BJ (cell line): ENCODE results near the gene EHBP1. TPM values are rescaled to one million over a fixed set of nuclear protein-coding genes. Genes with fewer than 3 reads are reported as not detected.
"Not testable (repeated sequence)": the region's sequence is repeated elsewhere in the genome, so short reads cannot be mapped to it uniquely, and the experiment has no call there.

Source experiments
- CTCF ChIA-PET: fragments of 350-600 bp; formaldehyde crosslinking; extraction: SDS; loops from one replicate; lab custom pipeline; 2021; ENCODE audit warnings: antibody characterized with exemption, inconsistent platforms; lab: Yijun Ruan, JAX
- POLR2A ChIA-PET: fragments of 300-600 bp; sonication (Branson Sonifier 250); formaldehyde crosslinking; extraction: SDS; loops from one replicate; lab custom pipeline; 2021; ENCODE audit warnings: antibody characterized with exemption; lab: Charles Lee
- DNase-seq: peaks from one replicate; pipeline ENCODE4 v3.0.0-alpha.2; 2011; ENCODE audit warnings: low read depth
- H3K27me3 ChIP-seq: 2 replicates; pipeline ENCODE4 v1.6.0; 2011; ENCODE audit warnings: low read length; ENCODE audit not compliant: control insufficient read depth, insufficient read depth
- H3K36me3 ChIP-seq: 2 replicates; pipeline ENCODE4 v1.5.1; 2011; ENCODE audit warnings: low read length; ENCODE audit not compliant: control insufficient read depth, insufficient read depth
- H3K4me3 ChIP-seq: 2 replicates; pipeline ENCODE4 v1.5.1; 2011; ENCODE audit warnings: low read depth, mild to moderate bottlenecking, control low read depth, low read length
- polyA plus RNA-seq: library from polyadenylated mRNA; depleted of rRNA; stranded (reverse); fragments of >200 nt; gene quantifications from 2 replicates; pipeline ENCODE4 v1.2.3, GENCODE V29; 2011
- TF ChIP-seq, protein P1 (sequence below): IDR thresholded peaks from 2 replicates; pipeline ENCODE4 v1.5.1; 2011; ENCODE audit warnings: low read depth, mild to moderate bottlenecking, control low read depth, inconsistent platforms, low read length, moderate library complexity; ENCODE audit not compliant: insufficient read depth

EHBP1 gene
- polyA plus RNA-seq, 1 experiment, result 43.8 TPM

DNA sequence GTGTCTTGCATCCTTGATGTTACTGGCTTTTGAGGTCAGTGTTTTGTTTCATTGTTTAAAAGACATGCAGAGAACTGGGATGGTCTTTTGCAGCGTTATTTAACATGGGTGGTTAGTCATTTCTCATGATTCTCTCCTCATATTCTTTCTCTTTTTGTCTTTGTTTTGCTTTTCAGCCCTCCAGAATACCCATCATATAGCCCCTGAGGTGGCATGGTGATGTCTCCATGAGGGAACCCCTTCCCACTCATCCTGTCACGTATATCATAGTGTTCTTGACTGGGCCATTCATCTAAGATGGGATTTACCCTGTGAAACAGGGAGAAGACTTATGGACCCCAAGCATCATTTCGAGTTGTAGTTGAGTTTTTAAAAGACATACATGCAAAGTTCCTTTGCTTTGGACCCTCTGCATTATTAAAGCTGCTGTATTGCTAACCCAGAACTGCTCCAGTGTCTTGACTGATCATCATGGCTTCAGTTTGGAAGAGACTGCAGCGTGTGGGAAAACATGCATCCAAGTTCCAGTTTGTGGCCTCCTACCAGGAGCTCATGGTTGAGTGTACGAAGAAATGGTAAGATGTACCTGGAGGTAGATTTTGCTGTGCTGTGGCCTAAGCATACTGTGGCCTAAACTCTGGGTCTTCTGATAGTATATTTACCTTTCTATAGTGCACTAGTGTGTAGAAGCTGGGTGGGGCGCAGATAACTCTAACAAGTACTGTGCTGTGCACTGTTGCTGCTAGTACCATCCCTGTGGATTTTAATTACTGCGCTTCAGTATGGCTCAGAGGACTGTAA lies 1.4 kb downstream of the EHBP1 start:
- TF ChIP-seq, protein P1, sequence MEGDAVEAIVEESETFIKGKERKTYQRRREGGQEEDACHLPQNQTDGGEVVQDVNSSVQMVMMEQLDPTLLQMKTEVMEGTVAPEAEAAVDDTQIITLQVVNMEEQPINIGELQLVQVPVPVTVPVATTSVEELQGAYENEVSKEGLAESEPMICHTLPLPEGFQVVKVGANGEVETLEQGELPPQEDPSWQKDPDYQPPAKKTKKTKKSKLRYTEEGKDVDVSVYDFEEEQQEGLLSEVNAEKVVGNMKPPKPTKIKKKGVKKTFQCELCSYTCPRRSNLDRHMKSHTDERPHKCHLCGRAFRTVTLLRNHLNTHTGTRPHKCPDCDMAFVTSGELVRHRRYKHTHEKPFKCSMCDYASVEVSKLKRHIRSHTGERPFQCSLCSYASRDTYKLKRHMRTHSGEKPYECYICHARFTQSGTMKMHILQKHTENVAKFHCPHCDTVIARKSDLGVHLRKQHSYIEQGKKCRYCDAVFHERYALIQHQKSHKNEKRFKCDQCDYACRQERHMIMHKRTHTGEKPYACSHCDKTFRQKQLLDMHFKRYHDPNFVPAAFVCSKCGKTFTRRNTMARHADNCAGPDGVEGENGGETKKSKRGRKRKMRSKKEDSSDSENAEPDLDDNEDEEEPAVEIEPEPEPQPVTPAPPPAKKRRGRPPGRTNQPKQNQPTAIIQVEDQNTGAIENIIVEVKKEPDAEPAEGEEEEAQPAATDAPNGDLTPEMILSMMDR, result no peak
- H3K36me3 ChIP-seq, result peaks cover 1% of the 10 kb centered on the region; the same call in 1 of the 2 replicates
- ChIA-PET POLR2A (no interaction called here), CTCF (interaction anchor here (1.9 kb wide), 1 partner anchor 249 kb away, joined by 6 read pairs; no protein-coding TSS in a partner anchor)
- H3K27me3 ChIP-seq, result no peaks in the 10 kb centered on the region
- no peak for DNase-seq
- H3K4me3 ChIP-seq, result peak overlapping the region; percentile 71

DNA sequence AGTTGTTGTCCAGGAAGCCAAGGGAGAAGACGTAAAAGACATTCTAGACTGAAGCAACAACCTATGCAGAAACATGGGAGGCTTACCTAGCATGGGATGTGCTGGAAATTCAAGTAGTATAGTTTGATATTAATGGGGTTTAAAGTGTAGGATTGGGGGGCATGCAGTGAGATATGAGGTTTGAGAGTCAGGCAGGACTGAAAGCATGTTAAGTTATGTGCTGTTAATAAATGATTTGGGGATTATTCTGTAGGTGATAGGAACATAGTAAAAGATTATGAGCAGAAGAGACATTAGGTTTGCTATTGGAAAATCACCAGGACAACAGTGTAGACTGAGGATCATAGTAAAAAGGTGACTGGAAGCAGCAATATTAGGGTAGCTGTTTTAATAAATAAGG lies 3.2 kb downstream of the EHBP1 start:
- CTCF ChIA-PET, result interaction anchor here (0.6 to 1.5 kb wide), 2 partner anchors 17 to 45 kb away, joined by 3 to 4 read pairs; no protein-coding TSS in a partner anchor
- peaks cover 1% of the 10 kb centered on the region; the same call in 1 of the 2 replicates for H3K36me3 ChIP-seq
- TF ChIP-seq, protein P1, result no peak

DNA sequence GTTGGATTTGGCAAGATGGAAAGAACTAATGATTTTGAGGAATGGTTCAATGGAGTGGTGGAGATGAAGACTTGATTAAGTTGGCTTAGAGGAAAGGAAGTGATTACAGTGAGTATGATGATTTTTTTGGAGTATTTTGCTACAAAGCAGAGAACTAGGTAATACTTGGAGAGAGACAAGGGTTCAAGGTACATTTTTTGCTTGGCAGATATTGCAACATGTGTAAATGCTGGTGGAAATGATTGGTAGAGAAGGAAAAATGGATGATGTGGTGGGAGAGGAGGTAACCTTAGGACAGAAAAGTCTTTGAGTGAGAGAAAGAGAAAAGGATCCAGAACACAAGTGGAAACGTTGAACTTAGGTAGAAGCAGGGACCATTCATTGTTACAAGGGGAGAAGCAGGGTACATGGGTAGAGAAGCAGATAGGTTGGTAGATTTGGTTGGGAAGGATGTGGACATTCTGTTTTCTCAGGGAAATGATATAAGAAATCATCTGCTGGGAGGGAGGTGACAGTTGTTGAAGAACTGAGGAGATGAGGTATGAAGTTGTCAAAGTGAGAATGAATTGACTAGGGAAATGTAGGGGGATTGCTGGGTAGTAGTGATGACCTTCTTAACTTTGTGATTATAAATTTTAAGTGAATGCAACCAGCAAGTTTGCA lies 6.5 kb downstream of the EHBP1 start:
- Histone ChIP-seq H3K27me3 (no peaks in the 10 kb centered on the region), H3K4me3 (no peak overlapping the region), H3K36me3 (peaks cover 3% of the 10 kb centered on the region; the same call in 1 of the 2 replicates)
- no peak for DNase-seq
- POLR2A ChIA-PET, result no interaction called here
- TF ChIP-seq, protein P1, result no peak
- CTCF ChIA-PET, result interaction anchor here (0.8 kb wide), 1 partner anchor 206 kb away, joined by 3 read pairs; the partner anchor contains the start of gene TMEM17

More for the DNA sequence above, 3.2 kb downstream of the EHBP1 start:
- no peaks in the 10 kb centered on the region for H3K27me3 ChIP-seq
- peak overlapping the region; percentile 71 for H3K4me3 ChIP-seq
- POLR2A ChIA-PET, result no interaction called here
- DNase-seq, result no peak

DNA sequence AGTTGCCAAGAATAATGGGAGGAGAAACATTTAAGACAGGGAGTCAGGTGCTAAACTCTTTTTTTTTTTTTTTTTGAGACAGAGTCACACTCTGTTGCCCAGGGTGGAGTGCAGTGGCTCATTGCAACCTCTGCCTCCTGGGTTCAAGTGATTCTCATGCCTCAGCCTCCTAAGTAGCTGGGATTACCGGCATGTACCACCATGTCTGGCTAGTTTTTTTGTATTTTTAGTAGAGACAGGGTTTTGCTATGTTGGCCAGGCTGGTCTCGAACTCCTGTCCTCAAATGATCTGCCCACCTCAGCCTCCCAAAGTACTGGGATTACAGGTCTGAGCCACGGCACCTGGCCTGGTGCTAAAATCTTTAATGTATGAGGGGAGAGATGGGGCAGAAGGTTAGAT lies 7.7 kb downstream of the EHBP1 start:
- CTCF ChIA-PET, result not testable (repeated sequence)

DNA sequence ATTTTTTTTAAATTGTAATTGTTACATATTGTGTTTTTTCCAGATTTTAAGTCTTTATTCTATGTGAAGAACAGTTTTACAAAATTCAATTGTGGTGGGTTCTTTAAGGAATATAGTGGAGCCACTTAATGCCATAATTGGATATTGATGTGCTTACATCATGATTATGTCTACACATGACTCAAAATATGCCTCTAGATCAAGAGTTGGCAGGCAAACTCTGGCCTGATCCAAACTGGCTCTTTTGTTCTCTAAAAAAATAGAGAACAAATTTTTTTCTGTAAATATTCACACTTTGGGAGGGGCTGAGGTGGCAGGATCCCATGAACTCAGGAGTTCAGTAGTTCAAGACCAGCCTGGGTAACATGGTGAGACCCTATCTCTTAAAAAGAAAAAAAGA lies 8.3 kb downstream of the EHBP1 start:
- POLR2A ChIA-PET, result no interaction called here
- CTCF ChIA-PET, result no interaction called here
- TF ChIP-seq, protein P1, result no peak
- no peak overlapping the region for H3K4me3 ChIP-seq
- H3K36me3 ChIP-seq, result peaks cover 3% of the 10 kb centered on the region; the same call in 1 of the 2 replicates
- DNase-seq, result no peak
- no peaks in the 10 kb centered on the region for H3K27me3 ChIP-seq

More for the DNA sequence above, 7.7 kb downstream of the EHBP1 start:
- DNase-seq, H3K36me3 ChIP-seq, H3K4me3 ChIP-seq, POLR2A ChIA-PET, H3K27me3 ChIP-seq: not testable (repeated sequence)
